IPS-20b (cell line): ENCODE data around the gene CYTH3.
A peak's percentile ranks its signal among the peaks of the same experiment; 100 is the strongest.
"Not testable (repeated sequence)": the region's sequence is repeated elsewhere in the genome, so short reads cannot be mapped to it uniquely, and the experiment has no call there.

ENCODE experiments used
- H3K27ac ChIP-seq: one replicate; pipeline ENCODE4 v1.5.1; 2013; ENCODE audit warnings: low read length
- H3K27me3 ChIP-seq: 2 replicates; pipeline ENCODE4 v1.6.1; 2013; ENCODE audit warnings: mild to moderate bottlenecking, low read length, inconsistent platforms; ENCODE audit not compliant: insufficient read depth
- H3K36me3 ChIP-seq: 2 replicates; pipeline ENCODE4 v1.6.1; 2013; ENCODE audit warnings: low read depth, mild to moderate bottlenecking, inconsistent platforms, low read length, moderate library complexity; ENCODE audit not compliant: insufficient read depth
- H3K4me1 ChIP-seq: 2 replicates; pipeline ENCODE4 v1.6.1; 2013; ENCODE audit warnings: mild to moderate bottlenecking, control low read depth, inconsistent platforms, low read length, moderate library complexity; ENCODE audit not compliant: insufficient read depth
- H3K4me3 ChIP-seq: 2 replicates; pipeline ENCODE4 v1.5.1; 2013; ENCODE audit warnings: mild to moderate bottlenecking, low read length, inconsistent platforms
- H3K9ac ChIP-seq: 2 replicates; pipeline ENCODE4 v1.6.1; 2013; ENCODE audit warnings: low read depth, mild to moderate bottlenecking, inconsistent platforms, low read length, moderate library complexity
- H3K9me3 ChIP-seq: 2 replicates; pipeline ENCODE4 v1.6.1; 2013; ENCODE audit warnings: mild to moderate bottlenecking, low read depth, low read length, inconsistent platforms; ENCODE audit not compliant: insufficient read depth

CYTH3 gene

DNA sequence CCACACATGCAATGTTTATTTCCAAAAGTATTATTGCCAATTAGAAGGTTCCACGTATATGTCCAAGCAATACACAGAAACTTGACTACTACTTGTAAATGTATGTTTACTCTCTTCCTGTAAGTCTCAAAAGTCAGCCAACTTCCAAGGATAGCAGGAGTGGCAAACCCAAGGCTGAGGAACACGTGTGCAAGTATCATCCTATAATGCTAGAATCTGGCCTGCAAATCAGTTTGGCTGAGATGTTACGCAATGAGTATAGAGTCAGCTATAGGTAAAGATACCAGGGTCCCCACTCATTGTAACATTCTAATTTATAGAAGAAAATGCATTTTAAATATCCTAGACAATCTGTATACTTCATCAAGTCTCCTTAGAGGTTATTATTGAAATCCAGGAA lies 34.7 kb downstream of the CYTH3 start:
- Histone ChIP-seq H3K36me3 (no peaks in the 10 kb centered on the region), H3K4me1 (no peaks in the 10 kb centered on the region), H3K27me3 (no peaks in the 10 kb centered on the region), H3K4me3 (no peak overlapping the region), H3K9ac (no peak overlapping the region), H3K9me3 (no peaks in the 10 kb centered on the region), H3K27ac (no peak overlapping the region)

DNA sequence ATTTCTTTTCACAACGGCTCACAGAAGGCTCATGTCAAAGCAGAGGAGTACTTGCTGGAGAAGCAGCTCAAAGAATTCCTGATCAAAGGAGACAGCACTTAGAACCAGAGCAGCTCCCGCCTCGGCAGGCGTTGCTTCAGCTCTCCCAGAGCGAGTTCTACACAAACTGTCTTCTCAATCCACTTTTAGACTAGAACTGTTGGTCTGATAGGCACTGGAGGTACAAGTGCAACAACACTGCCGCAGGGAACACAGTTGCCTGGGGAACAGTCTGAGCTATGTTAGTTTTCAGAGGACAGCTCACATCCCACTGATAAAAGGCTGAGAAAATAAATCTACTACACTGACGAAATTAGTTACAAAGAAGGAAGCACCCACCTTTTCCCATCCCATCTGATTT lies 35.4 kb downstream of the CYTH3 start:
- H3K27ac ChIP-seq, result no peak overlapping the region
- no peaks in the 10 kb centered on the region for H3K36me3 ChIP-seq
- H3K9ac ChIP-seq, result no peak overlapping the region
- H3K4me1 ChIP-seq, result no peaks in the 10 kb centered on the region
- H3K27me3 ChIP-seq, result no peaks in the 10 kb centered on the region
- no peak overlapping the region for H3K4me3 ChIP-seq
- no peaks in the 10 kb centered on the region for H3K9me3 ChIP-seq

DNA sequence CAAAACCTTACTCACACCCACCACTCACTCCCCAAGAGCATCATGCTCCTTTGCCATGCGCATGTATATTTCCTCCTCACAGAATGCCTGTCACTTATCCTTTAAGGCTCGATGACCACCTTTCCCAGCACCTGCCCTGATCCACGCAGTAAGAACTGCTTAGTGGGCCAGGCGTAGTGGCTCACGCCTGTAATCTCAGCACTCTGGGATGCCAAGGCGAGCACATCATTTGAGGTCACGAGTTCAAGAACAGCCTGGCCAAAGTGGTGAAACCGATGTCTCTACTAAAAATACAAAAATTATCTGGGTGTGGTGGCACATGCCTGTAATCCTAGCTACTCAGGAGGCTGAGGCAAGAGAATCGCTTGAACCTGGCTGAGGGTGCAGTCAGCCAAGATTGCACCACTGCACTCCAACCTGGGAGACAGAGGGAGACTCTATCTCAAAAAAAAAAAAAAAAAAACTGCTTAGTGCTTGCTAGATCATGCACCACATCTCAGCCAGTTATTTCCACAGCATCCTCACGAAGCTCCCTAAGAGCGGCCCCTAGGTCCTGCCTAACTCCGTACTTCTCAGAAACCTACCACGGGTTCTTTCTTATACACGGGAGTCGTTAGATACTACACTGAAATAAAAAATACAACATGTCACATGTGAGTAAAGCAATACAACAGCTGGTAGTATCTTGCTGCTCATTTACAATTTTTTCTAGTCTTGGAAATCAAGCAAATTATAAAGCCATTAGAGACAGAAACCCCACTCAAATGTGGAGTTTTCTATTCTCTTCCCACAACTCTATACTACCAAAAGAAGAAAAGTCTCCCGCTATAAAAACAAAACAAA lies 37.2 kb downstream of the CYTH3 start:
- no peaks in the 10 kb centered on the region for H3K27me3 ChIP-seq
- H3K36me3 ChIP-seq, result no peaks in the 10 kb centered on the region
- no peaks in the 10 kb centered on the region for H3K9me3 ChIP-seq
- H3K4me1 ChIP-seq, result no peaks in the 10 kb centered on the region
- no peak overlapping the region for H3K9ac ChIP-seq
- H3K27ac ChIP-seq, result no peak overlapping the region
- H3K4me3 ChIP-seq, result no peak overlapping the region

DNA sequence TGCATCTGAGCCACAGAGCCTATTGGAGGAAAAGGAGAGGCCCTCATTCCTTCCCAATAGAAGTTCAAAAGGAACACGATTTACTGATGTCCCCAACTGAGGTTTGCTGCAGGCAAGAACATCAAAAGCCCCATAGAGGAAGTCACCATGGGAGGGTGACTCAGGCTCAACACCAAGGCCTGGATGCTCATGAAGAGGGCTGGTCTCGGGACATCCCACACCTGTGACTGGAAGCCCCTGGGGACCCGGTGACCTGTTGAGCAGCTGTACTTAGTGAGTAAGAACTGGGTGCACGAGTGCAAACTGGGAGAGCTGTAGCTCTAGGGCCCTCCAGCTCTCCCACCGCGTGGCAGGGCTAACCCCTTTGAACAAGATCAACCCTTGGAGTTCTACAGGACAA lies 38.0 kb downstream of the CYTH3 start:
- H3K4me3 ChIP-seq, result no peak overlapping the region
- H3K36me3 ChIP-seq, result no peaks in the 10 kb centered on the region
- H3K4me1 ChIP-seq, result no peaks in the 10 kb centered on the region
- no peaks in the 10 kb centered on the region for H3K9me3 ChIP-seq
- no peaks in the 10 kb centered on the region for H3K27me3 ChIP-seq
- no peak overlapping the region for H3K9ac ChIP-seq
- no peak overlapping the region for H3K27ac ChIP-seq

DNA sequence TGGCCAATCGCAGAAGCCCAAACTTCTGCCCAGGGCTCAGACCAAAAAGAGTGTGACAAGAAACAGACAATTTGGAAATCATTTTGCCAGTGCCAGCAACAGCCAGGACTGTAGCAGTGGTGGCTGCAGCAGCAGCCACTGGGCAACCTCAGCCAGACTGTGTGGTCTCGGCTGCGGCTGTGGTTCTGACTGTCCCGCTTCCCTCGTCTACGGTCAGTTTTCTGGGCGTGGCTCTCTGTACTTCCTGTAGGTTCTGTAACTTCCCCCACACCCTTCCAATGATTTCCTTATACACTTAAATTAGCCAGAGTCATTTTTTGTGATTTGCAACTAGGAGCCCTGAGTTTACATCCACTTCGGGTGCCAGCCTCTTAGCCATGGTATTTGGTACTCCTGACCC lies 39.9 kb downstream of the CYTH3 start:
- H3K27ac ChIP-seq, result no peak overlapping the region
- no peak overlapping the region for H3K9ac ChIP-seq
- H3K4me1 ChIP-seq, result peaks cover 15% of the 10 kb centered on the region
- no peaks in the 10 kb centered on the region for H3K36me3 ChIP-seq
- H3K9me3 ChIP-seq, result no peaks in the 10 kb centered on the region
- H3K4me3 ChIP-seq, result no peak overlapping the region
- no peaks in the 10 kb centered on the region for H3K27me3 ChIP-seq

DNA sequence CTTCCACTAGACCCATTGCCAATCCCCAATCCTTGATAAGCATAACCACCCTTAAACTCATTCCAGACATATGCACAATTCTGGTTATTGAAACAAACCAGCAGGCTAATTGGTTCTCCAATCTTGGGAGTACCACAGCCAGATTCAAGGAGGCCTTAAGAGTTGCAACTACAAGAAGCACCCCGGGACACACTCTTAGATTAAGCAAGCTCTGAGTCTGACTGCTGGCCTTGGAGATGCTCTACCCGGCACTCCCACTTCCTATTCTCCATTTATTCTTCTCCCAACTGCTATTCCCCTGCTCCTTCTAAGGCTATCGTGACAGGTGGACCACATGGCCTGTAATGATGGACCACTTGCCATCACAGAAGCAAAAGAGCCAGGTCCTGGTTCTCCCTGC lies 40.3 kb downstream of the CYTH3 start:
- H3K27me3 ChIP-seq, result no peaks in the 10 kb centered on the region
- no peak overlapping the region for H3K9ac ChIP-seq
- no peaks in the 10 kb centered on the region for H3K9me3 ChIP-seq
- H3K4me3 ChIP-seq, result no peak overlapping the region
- no peaks in the 10 kb centered on the region for H3K36me3 ChIP-seq
- no peak overlapping the region for H3K27ac ChIP-seq
- peaks cover 16% of the 10 kb centered on the region for H3K4me1 ChIP-seq

DNA sequence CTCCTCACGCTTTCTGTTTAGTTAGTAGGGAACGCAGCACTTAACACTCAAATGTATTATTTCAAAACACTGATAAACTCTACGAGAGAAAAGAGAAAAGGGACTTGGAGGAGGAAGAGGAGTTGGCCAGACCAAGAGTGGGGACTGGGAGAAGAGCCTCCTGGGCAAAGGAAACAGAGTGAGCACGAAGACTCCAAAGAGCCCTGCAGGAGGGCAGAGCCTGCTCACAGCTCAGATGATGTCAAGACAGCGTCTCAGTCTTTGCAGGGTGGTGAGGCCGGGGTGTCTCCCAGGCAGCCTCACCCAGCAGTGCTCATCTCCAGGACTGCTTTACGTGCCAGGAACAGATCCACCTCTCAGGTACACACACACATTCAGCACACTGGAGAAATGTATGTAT lies 41.2 kb downstream of the CYTH3 start:
- no peaks in the 10 kb centered on the region for H3K36me3 ChIP-seq
- H3K4me1 ChIP-seq, result peaks cover 16% of the 10 kb centered on the region
- no peak overlapping the region for H3K9ac ChIP-seq
- no peak overlapping the region for H3K27ac ChIP-seq
- no peak overlapping the region for H3K4me3 ChIP-seq
- H3K9me3 ChIP-seq, result no peaks in the 10 kb centered on the region
- H3K27me3 ChIP-seq, result no peaks in the 10 kb centered on the region

DNA sequence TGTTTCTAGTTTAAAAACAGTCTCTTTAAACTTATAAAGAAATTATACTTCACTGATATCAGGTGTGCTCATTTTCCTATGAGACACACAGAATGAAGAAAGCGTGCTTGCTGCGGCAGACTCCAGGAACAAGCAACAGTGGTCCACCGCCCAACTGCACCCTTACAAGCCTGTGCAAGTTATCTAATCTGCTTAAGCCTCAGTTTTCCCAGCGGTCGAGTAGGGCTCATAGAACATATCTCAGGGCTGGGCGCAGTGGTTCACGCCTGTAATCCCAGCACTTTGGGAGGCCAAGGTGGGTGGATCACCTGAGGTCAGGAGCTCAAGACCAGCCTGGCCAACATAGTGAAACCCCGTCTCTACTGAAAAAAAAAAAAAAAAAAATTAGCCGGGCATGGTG lies 43.1 kb downstream of the CYTH3 start:
- not testable (repeated sequence) for H3K9me3 ChIP-seq, H3K4me3 ChIP-seq, H3K9ac ChIP-seq, H3K36me3 ChIP-seq, H3K27me3 ChIP-seq, H3K27ac ChIP-seq
- H3K4me1 ChIP-seq, result peaks cover 16% of the 10 kb centered on the region

DNA sequence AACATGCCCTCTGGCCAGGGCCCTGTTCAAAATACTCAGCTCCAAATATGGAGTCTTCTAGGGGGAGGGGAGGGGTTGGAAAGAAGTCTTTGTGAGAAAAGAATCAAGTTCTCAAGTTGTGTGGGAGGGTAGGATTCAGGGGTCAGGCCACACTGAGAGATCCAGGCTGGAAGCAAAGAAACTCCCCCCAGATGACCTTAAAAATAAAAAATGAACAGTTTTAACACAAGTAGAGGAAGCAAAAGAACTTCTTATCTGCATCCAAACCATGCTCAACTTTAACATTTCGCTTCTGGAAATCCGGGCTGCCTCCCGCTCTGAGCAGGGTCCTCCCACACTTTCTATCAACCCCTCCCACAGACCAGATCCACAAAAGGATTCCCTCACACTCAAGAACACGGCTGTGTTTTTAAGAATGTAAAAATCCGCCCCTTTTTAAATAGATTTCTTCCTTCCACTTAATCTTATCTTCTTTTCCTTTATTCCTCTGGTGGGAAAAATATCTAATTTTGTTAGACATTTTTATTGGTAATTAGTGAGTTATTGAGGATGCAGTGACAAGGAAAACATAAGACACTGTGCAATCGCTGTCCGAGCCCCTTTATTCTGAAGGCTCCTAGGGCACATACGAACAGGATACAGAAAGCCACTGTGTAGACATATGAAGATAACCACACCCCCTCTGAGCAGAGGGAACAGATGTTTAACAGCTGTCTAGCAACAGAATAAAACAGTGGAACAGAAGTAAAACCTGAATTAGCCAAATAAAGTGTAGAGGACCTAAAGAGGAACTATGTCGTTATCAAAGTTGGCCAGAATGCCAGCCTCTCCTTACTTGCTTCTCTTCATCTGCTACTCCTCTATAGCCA lies 43.8 kb downstream of the CYTH3 start:
- H3K36me3 ChIP-seq, result no peaks in the 10 kb centered on the region
- H3K9me3 ChIP-seq, result no peaks in the 10 kb centered on the region
- peaks cover 16% of the 10 kb centered on the region for H3K4me1 ChIP-seq
- H3K9ac ChIP-seq, result peak overlapping the region; percentile 61; the same call in 1 of the 2 replicates
- peak overlapping the region; percentile 31 for H3K4me3 ChIP-seq
- H3K27ac ChIP-seq, result peak overlapping the region; percentile 59
- no peaks in the 10 kb centered on the region for H3K27me3 ChIP-seq

DNA sequence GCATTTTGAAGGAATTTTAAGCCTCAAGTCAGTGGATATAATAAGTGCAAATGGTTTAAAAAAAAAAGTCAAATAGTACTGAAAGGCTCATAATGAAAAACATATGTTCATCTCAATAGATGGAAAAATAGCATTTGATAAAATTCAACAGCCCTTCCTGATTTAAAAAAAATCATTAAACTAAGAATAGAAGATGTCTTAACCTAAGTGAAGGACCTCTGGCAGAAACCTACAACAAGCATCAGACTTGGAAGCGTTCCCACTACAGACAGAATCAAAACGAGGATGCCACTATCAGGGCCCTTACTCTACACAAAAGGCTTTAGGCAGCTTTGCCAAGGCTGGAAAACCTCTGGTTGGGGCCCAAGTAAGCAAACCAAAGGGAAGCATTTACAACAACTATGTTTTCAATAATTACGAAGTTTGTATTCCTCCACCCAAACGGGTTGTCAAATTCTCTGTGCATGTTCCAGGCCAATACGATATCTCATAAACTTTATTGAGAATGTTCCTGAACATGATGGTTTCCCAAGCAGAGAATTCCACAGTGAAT lies 45.1 kb downstream of the CYTH3 start:
- no peak overlapping the region for H3K27ac ChIP-seq
- no peaks in the 10 kb centered on the region for H3K27me3 ChIP-seq

DNA sequence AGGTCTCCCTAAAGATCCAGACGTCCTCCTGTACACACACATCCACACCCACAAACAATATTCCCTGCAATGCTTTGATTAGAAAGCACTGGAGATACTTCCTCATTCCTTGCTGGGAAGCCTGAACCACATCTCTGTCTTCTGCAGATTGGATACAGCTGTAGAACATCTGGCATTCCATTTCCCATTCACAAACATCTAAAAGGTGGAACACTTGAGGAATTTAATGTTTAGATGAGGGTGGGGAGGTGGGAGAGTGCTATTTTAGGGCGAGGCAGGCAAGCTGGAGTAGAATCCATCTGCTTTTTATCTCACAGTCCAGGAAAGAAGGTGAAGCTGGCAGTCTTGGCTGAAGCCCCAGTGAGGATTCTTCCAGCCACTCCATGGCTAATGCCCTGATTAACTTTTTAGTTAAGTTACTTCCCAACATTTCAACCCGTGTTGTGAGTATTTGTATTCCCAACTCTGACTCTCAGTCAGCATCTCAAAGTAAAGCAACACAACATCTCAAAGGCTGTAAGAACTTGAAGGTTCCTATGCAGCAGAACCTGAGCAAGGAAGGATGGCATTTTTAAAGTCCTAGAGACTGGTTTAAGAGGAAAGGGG lies 46.1 kb downstream of the CYTH3 start:
- H3K36me3 ChIP-seq, result no peaks in the 10 kb centered on the region
- no peaks in the 10 kb centered on the region for H3K27me3 ChIP-seq
- peaks cover 16% of the 10 kb centered on the region for H3K4me1 ChIP-seq
- no peaks in the 10 kb centered on the region for H3K9me3 ChIP-seq
- no peak overlapping the region for H3K4me3 ChIP-seq
- no peak overlapping the region for H3K9ac ChIP-seq
- no peak overlapping the region for H3K27ac ChIP-seq

More for the DNA sequence above, 45.1 kb downstream of the CYTH3 start:
- Histone ChIP-seq H3K36me3 (no peaks in the 10 kb centered on the region), H3K4me1 (peaks cover 16% of the 10 kb centered on the region), H3K9me3 (no peaks in the 10 kb centered on the region), H3K4me3 (no peak overlapping the region), H3K9ac (no peak overlapping the region)
